GM23338 (cell line): ENCODE data around the gene IFI6. TPM values are rescaled to one million over a fixed set of nuclear protein-coding genes. Genes with fewer than 3 reads are reported as not detected.

Experiments
- ATAC-seq: fragments of 200-7000 bp; cut with Tn5 transposase; 3 replicates; pipeline ENCODE4 v1.9.1; 2020
- DNase-seq: peaks from one replicate; pipeline ENCODE4 v3.0.0-alpha.2; 2015; ENCODE audit warnings: low spot score
- H2AFZ ChIP-seq: fragments of 200-600 bp; sonication (generic); 2 replicates; pipeline ENCODE4 v1.8.0; 2016; ENCODE audit warnings: antibody characterized with exemption, mild to moderate bottlenecking, moderate library complexity
- H3F3A ChIP-seq: fragments of 200-600 bp; sonication (generic); replicated peaks from 2 replicates; pipeline ENCODE4 v1.8.0; 2017; ENCODE audit warnings: antibody characterized with exemption, mixed run types, low read depth
- H3K27ac ChIP-seq: fragments of 200-600 bp; sonication (generic); 2 replicates; pipeline ENCODE4 v1.6.1; 2016; ENCODE audit warnings: low read depth
- H3K27me3 ChIP-seq: fragments of 200-600 bp; sonication (generic); 2 replicates; pipeline ENCODE4 v1.8.0; 2016; ENCODE audit warnings: mild to moderate bottlenecking, mixed run types, moderate library complexity; ENCODE audit not compliant: insufficient read depth
- H3K36me3 ChIP-seq: fragments of 200-600 bp; sonication (generic); 2 replicates; pipeline ENCODE4 v1.8.0; 2016; ENCODE audit warnings: mild to moderate bottlenecking; ENCODE audit not compliant: insufficient read depth
- H3K4me1 ChIP-seq: fragments of 200-600 bp; sonication (generic); 2 replicates; pipeline ENCODE4 v1.8.0; 2016; ENCODE audit warnings: mild to moderate bottlenecking, moderate library complexity; ENCODE audit not compliant: insufficient read depth
- H3K4me2 ChIP-seq: fragments of 200-600 bp; sonication (generic); 2 replicates; pipeline ENCODE4 v1.7.1; 2017; ENCODE audit warnings: mixed run types
- H3K4me3 ChIP-seq: fragments of 200-600 bp; sonication (generic); 2 replicates; pipeline ENCODE4 v1.6.1; 2016; ENCODE audit warnings: mixed run types
- H3K79me2 ChIP-seq: fragments of 200-600 bp; sonication (generic); replicated peaks from 2 replicates; pipeline ENCODE4 v1.8.0; 2017; ENCODE audit warnings: mild to moderate bottlenecking; ENCODE audit not compliant: insufficient read depth
- H3K9me2 ChIP-seq: fragments of 200-600 bp; sonication (generic); 2 replicates; pipeline ENCODE4 v1.8.0; 2017; ENCODE audit not compliant: insufficient read depth
- H4K20me1 ChIP-seq: fragments of 200-600 bp; sonication (generic); replicated peaks from 2 replicates; pipeline ENCODE4 v1.8.0; 2017; ENCODE audit warnings: mild to moderate bottlenecking; ENCODE audit not compliant: insufficient read depth
- H3K27ac Mint-ChIP-seq: 2 replicates; pipeline ENCODE4 v1.8.0; 2020; ENCODE audit warnings: inconsistent platforms, mild to moderate bottlenecking, moderate library complexity, mixed read lengths
- H3K27me3 Mint-ChIP-seq: 3 replicates; pipeline ENCODE4 v1.8.0; 2022; ENCODE audit warnings: low read depth, mild to moderate bottlenecking, moderate library complexity, mixed read lengths, inconsistent platforms; ENCODE audit not compliant: insufficient read depth, poor library complexity
- H3K36me3 Mint-ChIP-seq: 3 replicates; pipeline ENCODE4 v1.8.0; 2021; ENCODE audit warnings: low read depth, mild to moderate bottlenecking, inconsistent platforms, moderate library complexity, mixed read lengths
- H3K4me1 Mint-ChIP-seq: 3 replicates; pipeline ENCODE4 v1.8.0; 2020; ENCODE audit warnings: mild to moderate bottlenecking, inconsistent platforms, mixed read lengths
- H3K4me3 Mint-ChIP-seq: 3 replicates; pipeline ENCODE4 v1.8.0; 2021; ENCODE audit warnings: moderate library complexity, mild to moderate bottlenecking, inconsistent platforms, mixed read lengths
- H3K9me3 Mint-ChIP-seq: 3 replicates; pipeline ENCODE4 v1.8.0; 2020; ENCODE audit warnings: moderate library complexity, mild to moderate bottlenecking, inconsistent platforms, mixed read lengths
- ETS1 ChIP-seq: IDR thresholded peaks from 2 replicates; pipeline ENCODE4 v1.6.1; 2016; ENCODE audit warnings: antibody characterized with exemption
- EZH2 ChIP-seq: fragments of 200-600 bp; sonication (generic); IDR thresholded peaks from one replicate; pipeline ENCODE4 v1.8.0; 2017; ENCODE audit warnings: antibody characterized with exemption, mild to moderate bottlenecking, low read depth; ENCODE audit not compliant: unreplicated experiment
- EZH2phosphoT487 ChIP-seq: fragments of 200-600 bp; sonication (generic); IDR thresholded peaks from one replicate; pipeline ENCODE4 v1.8.1; 2018; ENCODE audit warnings: antibody characterized with exemption; ENCODE audit not compliant: unreplicated experiment
- JUNB ChIP-seq: IDR thresholded peaks from one replicate; pipeline ENCODE4 v1.6.1; 2016; ENCODE audit warnings: antibody characterized with exemption; ENCODE audit not compliant: unreplicated experiment
- NANOG ChIP-seq: IDR thresholded peaks from 2 replicates; pipeline ENCODE4 v1.6.1; 2016; ENCODE audit warnings: antibody characterized with exemption, borderline replicate concordance
- POLR2AphosphoS5 ChIP-seq: IDR thresholded peaks from 2 replicates; pipeline ENCODE4 v1.6.1; 2016; ENCODE audit warnings: antibody characterized with exemption, low read depth
- REST ChIP-seq: IDR thresholded peaks from one replicate; pipeline ENCODE4 v1.6.1; 2018; ENCODE audit warnings: antibody characterized with exemption; ENCODE audit not compliant: unreplicated experiment
- STAT1 ChIP-seq: IDR thresholded peaks from one replicate; pipeline ENCODE4 v1.6.1; 2016; ENCODE audit warnings: antibody characterized with exemption; ENCODE audit not compliant: unreplicated experiment
- ZNF114 ChIP-seq: fragments of 250-450 bp; sonication (Bioruptor Pico); IDR thresholded peaks from 2 replicates; pipeline ENCODE4 v1.5.0; 2020; ENCODE audit warnings: mild to moderate bottlenecking, moderate library complexity
- ZNF331 ChIP-seq: fragments of 250-450 bp; sonication (Bioruptor Pico); IDR thresholded peaks from 2 replicates; pipeline ENCODE4 v1.5.0; 2020; ENCODE audit warnings: low read depth, mild to moderate bottlenecking, moderate library complexity
- ZNF462 ChIP-seq: fragments of 250-450 bp; sonication (Bioruptor Pico); IDR thresholded peaks from 2 replicates; pipeline ENCODE4 v1.5.0; 2020; ENCODE audit warnings: mild to moderate bottlenecking, moderate library complexity
- polyA plus RNA-seq: library from polyadenylated mRNA; unstranded; fragments of >200 nt; fragmentation: Nextera tagmentation; extraction: Ambion mirVana; gene quantifications from 2 replicates; pipeline ENCODE4 v1.2.1, GENCODE V29; 2016
- total RNA-seq: library from RNA; depleted of rRNA; stranded (reverse); fragments of >200 nt; shearing (Covaris generic); gene quantifications from 2 replicates; pipeline ENCODE4 v1.2.3, GENCODE V29; 2014
- TF ChIP-seq, protein P1 (sequence below), 2 experiments: fragments of 200-600 bp in 1 of 2; sonication (generic) in 1 of 2; conservative IDR thresholded peaks; 2 replicates each; pipeline versions ENCODE4 v1.5.1 to v1.6.1; 2016 to 2017; ENCODE audit warnings: antibody characterized with exemption in 2 of 2, low read depth in 2 of 2, mild to moderate bottlenecking in 2 of 2, moderate library complexity in 1 of 2

IFI6 gene
- total and polyA plus RNA-seq, 2 experiments from 2014 or later = 6.3 to 16.0 TPM

- H3K27ac ChIP-seq = no peak overlapping the region
- no peak overlapping the region for H3K4me3 Mint-ChIP-seq
- no peaks in the 10 kb centered on the region for H3F3A ChIP-seq
- no peak overlapping the region for H3K27ac Mint-ChIP-seq
- ATAC-seq (peak; percentile 88), DNase-seq (peak; percentile 79)
- H3K4me1 ChIP-seq = peaks cover 27% of the 10 kb centered on the region
- H3K9me3 Mint-ChIP-seq = no peaks in the 10 kb centered on the region; the same call in 2 of the 3 replicates
- peaks cover 15% of the 10 kb centered on the region for H3K4me1 Mint-ChIP-seq
- no peaks in the 10 kb centered on the region for H3K27me3 ChIP-seq
- no peaks in the 10 kb centered on the region; the same call in 2 of the 3 replicates for H3K36me3 Mint-ChIP-seq
- TF ChIP-seq ETS1 = no peak
- TF ChIP-seq ZNF331 (CRISPR knock-in tag) = no peak
- TF ChIP-seq REST = no peak
- TF ChIP-seq STAT1 = no peak
- TF ChIP-seq ZNF114 (CRISPR knock-in tag) = no peak
- no peak for TF ChIP-seq JUNB
- TF ChIP-seq NANOG = no peak
- no peak for TF ChIP-seq EZH2
- TF ChIP-seq POLR2AphosphoS5 = no peak
- TF ChIP-seq EZH2phosphoT487 = no peak
- TF ChIP-seq, protein P1, sequence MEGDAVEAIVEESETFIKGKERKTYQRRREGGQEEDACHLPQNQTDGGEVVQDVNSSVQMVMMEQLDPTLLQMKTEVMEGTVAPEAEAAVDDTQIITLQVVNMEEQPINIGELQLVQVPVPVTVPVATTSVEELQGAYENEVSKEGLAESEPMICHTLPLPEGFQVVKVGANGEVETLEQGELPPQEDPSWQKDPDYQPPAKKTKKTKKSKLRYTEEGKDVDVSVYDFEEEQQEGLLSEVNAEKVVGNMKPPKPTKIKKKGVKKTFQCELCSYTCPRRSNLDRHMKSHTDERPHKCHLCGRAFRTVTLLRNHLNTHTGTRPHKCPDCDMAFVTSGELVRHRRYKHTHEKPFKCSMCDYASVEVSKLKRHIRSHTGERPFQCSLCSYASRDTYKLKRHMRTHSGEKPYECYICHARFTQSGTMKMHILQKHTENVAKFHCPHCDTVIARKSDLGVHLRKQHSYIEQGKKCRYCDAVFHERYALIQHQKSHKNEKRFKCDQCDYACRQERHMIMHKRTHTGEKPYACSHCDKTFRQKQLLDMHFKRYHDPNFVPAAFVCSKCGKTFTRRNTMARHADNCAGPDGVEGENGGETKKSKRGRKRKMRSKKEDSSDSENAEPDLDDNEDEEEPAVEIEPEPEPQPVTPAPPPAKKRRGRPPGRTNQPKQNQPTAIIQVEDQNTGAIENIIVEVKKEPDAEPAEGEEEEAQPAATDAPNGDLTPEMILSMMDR (conservative IDR thresholded peaks at IDR 0.05; ENCODE audit: low read depth in 2 of 2) = no peak
- no peak for TF ChIP-seq ZNF462 (CRISPR knock-in tag)
- H3K36me3 ChIP-seq = no peaks in the 10 kb centered on the region
- H4K20me1 ChIP-seq = no peaks in the 10 kb centered on the region
- H3K4me2 ChIP-seq = peak overlapping the region; percentile 55
- H2AFZ ChIP-seq = peak overlapping the region; percentile 52
- peaks cover 1% of the 10 kb centered on the region for H3K27me3 Mint-ChIP-seq
- H3K9me2 ChIP-seq = no peaks in the 10 kb centered on the region
- H3K79me2 ChIP-seq = no peaks in the 10 kb centered on the region
- H3K4me3 ChIP-seq = no peak overlapping the region
Measured at GRCh38 chr1:27622828-27623227, 49.2 kb downstream of the IFI6 start.
